ENCODE measurements around the gene TESK2. TPM values are rescaled to one million over a fixed set of nuclear protein-coding genes. Genes with fewer than 3 reads are reported as not detected.

TESK2 gene
- total and polyA plus RNA-seq, 2 of the 8 experiments (the other 6 are each of a cell fraction or from before 2014, with no cell fraction given), result 10.8 to 12.6 TPM

DNA sequence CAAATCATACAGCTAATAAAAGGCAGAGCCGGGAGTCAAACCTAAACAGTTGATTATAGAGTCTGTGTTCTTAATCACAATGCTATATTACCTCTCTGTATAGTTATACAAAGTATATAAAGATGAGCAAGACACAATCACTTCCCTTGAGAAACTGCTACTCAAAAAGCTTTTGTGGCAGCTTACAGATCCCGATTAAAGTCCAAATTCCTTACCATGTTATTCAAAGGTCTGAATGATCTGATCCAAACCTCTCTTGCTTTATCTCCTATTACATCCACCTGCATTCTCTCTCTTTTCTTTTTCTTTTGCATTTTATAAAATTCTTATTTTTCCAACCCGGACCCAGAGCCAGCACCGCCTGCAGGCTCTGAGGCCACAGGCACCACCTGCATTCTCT lies 93.7 kb downstream of the TESK2 start:
- H3K9me3 ChIP-seq (ENCODE audit: insufficient read depth in 2 of 2, low read depth in 1 of 2, low read length in 1 of 2), result no peaks in the 10 kb centered on the region
- H3K4ac ChIP-seq (replicated peaks; ENCODE audit: insufficient read length, low read depth, low read length), result no peak overlapping the region
- no peaks in the 10 kb centered on the region for H3K79me1 ChIP-seq (ENCODE audit: low read depth, low read length)
- H2BK5ac ChIP-seq (ENCODE audit: low read depth, low read length), result no peak overlapping the region
- no peak overlapping the region for H3K4me2 ChIP-seq (ENCODE audit: insufficient read depth in 1 of 2, low read depth in 2 of 2, low read length in 2 of 2)
- whole genome bisulfite sequencing, 2 experiments (ENCODE audit: extremely low coverage in 1 of 2, insufficient coverage in 1 of 2, insufficient read length in 1 of 2, insufficient replicate concordance in 2 of 2, low coverage in 1 of 2, low lambda C conversion rate in 2 of 2, missing lambda C conversion rate in 1 of 2), result 92% methylated on average over 4 of the region's 4 CpGs; no CpG with 5 or more reads in 1 of the 2 experiments
- H4K20me1 ChIP-seq (replicated peaks in 1 of 2; ENCODE audit: control insufficient read depth in 1 of 2, insufficient read depth in 2 of 2, low read length in 2 of 2), result no peaks in the 10 kb centered on the region
- no peak overlapping the region for H2AFZ ChIP-seq (ENCODE audit: low read length)
- no peaks in the 10 kb centered on the region for H3K27me3 ChIP-seq (replicated peaks in 1 of 4; ENCODE audit: control insufficient read depth in 3 of 4, extremely low read depth in 1 of 4, insufficient read depth in 3 of 4, low read length in 3 of 4)
- H3K4me3 ChIP-seq (ENCODE audit: extremely low read depth in 1 of 4, insufficient read depth in 2 of 4, low read depth in 3 of 4, low read length in 4 of 4), result no peak overlapping the region
- H3K27ac ChIP-seq (ENCODE audit: low read depth, low read length), result no peak overlapping the region
- H3K36me3 ChIP-seq (ENCODE audit: control insufficient read depth in 2 of 4, insufficient read depth in 4 of 4, low read length in 3 of 4), result no peaks in the 10 kb centered on the region
- no peak overlapping the region for H4K91ac ChIP-seq (replicated peaks; ENCODE audit: insufficient read length, low read length)
- H2BK12ac ChIP-seq (ENCODE audit: low read depth, low read length), result no peak overlapping the region
- DNase-seq (ENCODE audit: low read depth in 1 of 2, low spot score in 2 of 2) (no peak), FAIRE-seq (no peak)
- ChIA-PET POLR2A (ENCODE audit: partially characterized antibody) (interaction anchor here (1.0 kb wide), 1 partner anchor 57 kb away, joined by 3 read pairs; the partner anchor contains the start of genes MUTYH and TOE1), CTCF (ENCODE audit: partially characterized antibody) (no interaction called here)
- H3K14ac ChIP-seq (ENCODE audit: insufficient read length), result no peak overlapping the region
- H3K56ac ChIP-seq (replicated peaks; ENCODE audit: insufficient read length, low read depth, low read length), result no peak overlapping the region
- no peak overlapping the region for H2BK20ac ChIP-seq (ENCODE audit: low read length)
- H3K23me2 ChIP-seq (ENCODE audit: low read depth, low read length), result no peaks in the 10 kb centered on the region
- H2BK120ac ChIP-seq (replicated peaks; ENCODE audit: low read depth, low read length), result no peak overlapping the region
- H3K23ac ChIP-seq (ENCODE audit: insufficient read length), result no peak overlapping the region
- H3K9ac ChIP-seq (replicated peaks in 1 of 4; ENCODE audit: extremely low read depth in 1 of 4, low read depth in 3 of 4, low read length in 3 of 4), result no peak overlapping the region
- no peak overlapping the region for H4K5ac ChIP-seq (ENCODE audit: insufficient read length, low read depth, low read length)
- H2BK15ac ChIP-seq (ENCODE audit: low read length), result no peak overlapping the region
- H3K18ac ChIP-seq (ENCODE audit: extremely low read depth, low read length), result no peak overlapping the region
- no peak overlapping the region for H2AK5ac ChIP-seq (ENCODE audit: low read depth, low read length)
- H3K4me1 ChIP-seq (replicated peaks in 1 of 4; ENCODE audit: control insufficient read depth in 3 of 4, insufficient read depth in 4 of 4, low read length in 3 of 4), result no peaks in the 10 kb centered on the region; a peak in 2 of 7 replicates
- H4K8ac ChIP-seq (ENCODE audit: extremely low read depth, insufficient read depth, low read length), result no peak overlapping the region
- no peaks in the 10 kb centered on the region for H3K79me2 ChIP-seq (ENCODE audit: control insufficient read depth in 1 of 2, insufficient read depth in 2 of 2, low read length in 2 of 2)
- TF ChIP-seq HDAC2 (IDR thresholded peaks at IDR 0.05; ENCODE audit: borderline replicate concordance in 1 of 2, low read depth in 2 of 2, low read length in 2 of 2) (no peak), NRF1 (IDR thresholded peaks at IDR 0.05; ENCODE audit: low read depth, low read length) (no peak), POU5F1 (IDR thresholded peaks at IDR 0.05; ENCODE audit: low read depth, low read length) (no peak), POLR2A (IDR thresholded peaks at IDR 0.05; ENCODE audit: control extremely low read depth in 1 of 2, low read depth in 2 of 2, low read length in 2 of 2) (no peak), RBBP5 (IDR thresholded peaks at IDR 0.05; ENCODE audit: borderline replicate concordance, low read depth, low read length) (no peak), CBX8 (IDR thresholded peaks at IDR 0.05; ENCODE audit: borderline replicate concordance, low read depth, low read length) (no peak), RAD21 (IDR thresholded peaks at IDR 0.05 in 1 of 2, conservative IDR thresholded peaks at IDR 0.05 in 1 of 2; ENCODE audit: low read depth in 2 of 2, low read length in 2 of 2) (no peak), RXRA (IDR thresholded peaks at IDR 0.05; ENCODE audit: insufficient read depth, low read depth, low read length) (no peak), MAFK (IDR thresholded peaks at IDR 0.05; ENCODE audit: low read depth, low read length) (no peak), NANOG (IDR thresholded peaks at IDR 0.05; ENCODE audit: insufficient read depth, low read depth, low read length, poor library complexity, severe bottlenecking) (no peak)
- TF ChIP-seq, protein P1, sequence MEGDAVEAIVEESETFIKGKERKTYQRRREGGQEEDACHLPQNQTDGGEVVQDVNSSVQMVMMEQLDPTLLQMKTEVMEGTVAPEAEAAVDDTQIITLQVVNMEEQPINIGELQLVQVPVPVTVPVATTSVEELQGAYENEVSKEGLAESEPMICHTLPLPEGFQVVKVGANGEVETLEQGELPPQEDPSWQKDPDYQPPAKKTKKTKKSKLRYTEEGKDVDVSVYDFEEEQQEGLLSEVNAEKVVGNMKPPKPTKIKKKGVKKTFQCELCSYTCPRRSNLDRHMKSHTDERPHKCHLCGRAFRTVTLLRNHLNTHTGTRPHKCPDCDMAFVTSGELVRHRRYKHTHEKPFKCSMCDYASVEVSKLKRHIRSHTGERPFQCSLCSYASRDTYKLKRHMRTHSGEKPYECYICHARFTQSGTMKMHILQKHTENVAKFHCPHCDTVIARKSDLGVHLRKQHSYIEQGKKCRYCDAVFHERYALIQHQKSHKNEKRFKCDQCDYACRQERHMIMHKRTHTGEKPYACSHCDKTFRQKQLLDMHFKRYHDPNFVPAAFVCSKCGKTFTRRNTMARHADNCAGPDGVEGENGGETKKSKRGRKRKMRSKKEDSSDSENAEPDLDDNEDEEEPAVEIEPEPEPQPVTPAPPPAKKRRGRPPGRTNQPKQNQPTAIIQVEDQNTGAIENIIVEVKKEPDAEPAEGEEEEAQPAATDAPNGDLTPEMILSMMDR (IDR thresholded peaks at IDR 0.05; ENCODE audit: control extremely low read depth in 1 of 3, insufficient read depth in 1 of 3, low read depth in 1 of 3, low read length in 3 of 3), result no peak
